SK-N-MC (cell line): ENCODE data around the gene ATP6V1D.

ENCODE experiments used
- EZH2 ChIP-seq: fragments of 200-600 bp; sonication (generic); IDR thresholded peaks from one replicate; pipeline ENCODE4 v1.6.1; 2017; ENCODE audit warnings: antibody characterized with exemption
- FOXP2 ChIP-seq: optimal IDR thresholded peaks from 2 replicates; pipeline ENCODE3; 2011; ENCODE audit warnings: mild to moderate bottlenecking, moderate library complexity; ENCODE audit not compliant: insufficient read depth; ENCODE audit errors: extremely low read length, control extremely low read depth
- POLR2AphosphoS5 ChIP-seq: IDR thresholded peaks from 2 replicates; pipeline ENCODE4 v1.6.1; 2012; ENCODE audit warnings: mild to moderate bottlenecking, low read depth, low read length, borderline replicate concordance

DNA sequence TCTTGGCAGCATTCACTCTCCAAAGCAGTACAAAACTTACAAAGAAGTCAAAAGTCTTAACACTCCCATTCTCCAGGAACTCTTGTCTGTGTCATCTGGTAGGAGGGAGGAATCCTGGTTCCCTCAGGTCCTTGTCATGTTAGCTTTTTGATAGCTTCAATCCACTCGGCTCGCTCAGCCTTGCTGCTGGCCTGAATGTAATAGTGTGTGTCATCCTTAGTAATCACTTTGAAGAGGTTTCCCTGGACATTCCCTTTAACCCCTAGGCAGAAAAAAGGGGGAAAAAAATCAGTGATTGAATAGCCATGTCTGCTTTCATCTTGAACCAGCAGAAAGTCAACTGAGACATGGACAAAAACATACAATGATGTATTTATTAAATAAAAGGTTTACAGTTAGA, 27.6 kb upstream of the ATP6V1D start:
- TF ChIP-seq POLR2AphosphoS5 = no peak
- no peak for TF ChIP-seq EZH2
- no peak for TF ChIP-seq FOXP2
